OCI-LY7 (cell line): ENCODE results near the gene ACER3.

Experiments used
- EZH2phosphoT487 ChIP-seq: fragments of 200-600 bp; sonication (generic); IDR thresholded peaks from 2 replicates; pipeline ENCODE4 v1.6.1; 2018; ENCODE audit warnings: low read depth, borderline replicate concordance, mild to moderate bottlenecking, mixed run types, antibody characterized with exemption, low read length, moderate library complexity, mixed read lengths
- TF ChIP-seq, protein P1 (sequence below): fragments of 200-600 bp; sonication (generic); conservative IDR thresholded peaks from 2 replicates; pipeline ENCODE4 v1.5.1; 2014; ENCODE audit warnings: mild to moderate bottlenecking, antibody characterized with exemption, low read length, moderate library complexity, mixed read lengths

DNA sequence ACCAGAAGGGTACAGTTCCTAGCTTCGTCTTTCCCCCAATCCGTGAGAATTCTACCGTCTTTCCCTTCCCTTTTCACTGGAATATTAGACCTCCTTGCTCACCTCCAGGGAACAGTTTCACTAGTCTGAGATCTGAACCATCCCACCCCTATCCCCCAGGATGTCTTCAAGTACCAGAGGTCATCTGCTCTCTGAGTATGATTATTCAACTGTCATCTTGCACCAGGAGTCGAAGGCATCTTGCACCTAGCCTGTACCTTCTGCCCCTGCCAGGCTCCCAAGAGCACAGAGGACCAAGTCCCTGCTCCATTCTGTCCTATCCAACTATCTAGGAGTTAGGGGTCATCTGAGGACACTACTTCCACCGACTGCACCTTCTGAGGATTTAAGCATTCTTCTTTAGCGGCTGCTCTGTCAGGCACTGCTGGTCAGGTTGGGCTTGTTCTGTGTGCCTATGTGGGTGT, 804 bp downstream of the ACER3 start:
- TF ChIP-seq EZH2phosphoT487, result no peak
- TF ChIP-seq, protein P1, sequence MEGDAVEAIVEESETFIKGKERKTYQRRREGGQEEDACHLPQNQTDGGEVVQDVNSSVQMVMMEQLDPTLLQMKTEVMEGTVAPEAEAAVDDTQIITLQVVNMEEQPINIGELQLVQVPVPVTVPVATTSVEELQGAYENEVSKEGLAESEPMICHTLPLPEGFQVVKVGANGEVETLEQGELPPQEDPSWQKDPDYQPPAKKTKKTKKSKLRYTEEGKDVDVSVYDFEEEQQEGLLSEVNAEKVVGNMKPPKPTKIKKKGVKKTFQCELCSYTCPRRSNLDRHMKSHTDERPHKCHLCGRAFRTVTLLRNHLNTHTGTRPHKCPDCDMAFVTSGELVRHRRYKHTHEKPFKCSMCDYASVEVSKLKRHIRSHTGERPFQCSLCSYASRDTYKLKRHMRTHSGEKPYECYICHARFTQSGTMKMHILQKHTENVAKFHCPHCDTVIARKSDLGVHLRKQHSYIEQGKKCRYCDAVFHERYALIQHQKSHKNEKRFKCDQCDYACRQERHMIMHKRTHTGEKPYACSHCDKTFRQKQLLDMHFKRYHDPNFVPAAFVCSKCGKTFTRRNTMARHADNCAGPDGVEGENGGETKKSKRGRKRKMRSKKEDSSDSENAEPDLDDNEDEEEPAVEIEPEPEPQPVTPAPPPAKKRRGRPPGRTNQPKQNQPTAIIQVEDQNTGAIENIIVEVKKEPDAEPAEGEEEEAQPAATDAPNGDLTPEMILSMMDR, result no peak
